IMR-90 (cell line): ENCODE data around the gene PXT1.

Source experiments
- CHD1 ChIP-seq: IDR thresholded peaks from 2 replicates; pipeline ENCODE4 v1.6.1; 2012; ENCODE audit warnings: low read depth, low read length, improper control_type of control experiment
- MAFK ChIP-seq: IDR thresholded peaks from 2 replicates; pipeline ENCODE4 v1.6.1; 2012; ENCODE audit warnings: low read depth, low read length, improper control_type of control experiment
- MXI1 ChIP-seq: IDR thresholded peaks from 2 replicates; pipeline ENCODE4 v1.6.1; 2012; ENCODE audit warnings: low read depth, mild to moderate bottlenecking, low read length, moderate library complexity, borderline replicate concordance
- POLR2A ChIP-seq: IDR thresholded peaks from 2 replicates; pipeline ENCODE4 v1.6.1; 2012; ENCODE audit warnings: mild to moderate bottlenecking, low read depth, low read length
- RAD21 ChIP-seq: IDR thresholded peaks from 2 replicates; pipeline ENCODE4 v1.6.1; 2012; ENCODE audit warnings: low read length, improper control_type of control experiment
- RFX5 ChIP-seq: IDR thresholded peaks from 2 replicates; pipeline ENCODE4 v1.8.0; 2012; ENCODE audit warnings: low read depth, mild to moderate bottlenecking, low read length, moderate library complexity
- TF ChIP-seq, protein P1 (sequence below): conservative IDR thresholded peaks from 2 replicates; pipeline ENCODE4 v1.5.1; 2012; ENCODE audit warnings: mild to moderate bottlenecking, low read depth, low read length, improper control_type of control experiment
- TF ChIP-seq, protein P2 (sequence below): fragments of 150-350 bp; IDR thresholded peaks from 2 replicates; pipeline ENCODE4 v1.6.1; 2017; ENCODE audit warnings: mild to moderate bottlenecking, antibody characterized with exemption, low read length, low read depth

DNA sequence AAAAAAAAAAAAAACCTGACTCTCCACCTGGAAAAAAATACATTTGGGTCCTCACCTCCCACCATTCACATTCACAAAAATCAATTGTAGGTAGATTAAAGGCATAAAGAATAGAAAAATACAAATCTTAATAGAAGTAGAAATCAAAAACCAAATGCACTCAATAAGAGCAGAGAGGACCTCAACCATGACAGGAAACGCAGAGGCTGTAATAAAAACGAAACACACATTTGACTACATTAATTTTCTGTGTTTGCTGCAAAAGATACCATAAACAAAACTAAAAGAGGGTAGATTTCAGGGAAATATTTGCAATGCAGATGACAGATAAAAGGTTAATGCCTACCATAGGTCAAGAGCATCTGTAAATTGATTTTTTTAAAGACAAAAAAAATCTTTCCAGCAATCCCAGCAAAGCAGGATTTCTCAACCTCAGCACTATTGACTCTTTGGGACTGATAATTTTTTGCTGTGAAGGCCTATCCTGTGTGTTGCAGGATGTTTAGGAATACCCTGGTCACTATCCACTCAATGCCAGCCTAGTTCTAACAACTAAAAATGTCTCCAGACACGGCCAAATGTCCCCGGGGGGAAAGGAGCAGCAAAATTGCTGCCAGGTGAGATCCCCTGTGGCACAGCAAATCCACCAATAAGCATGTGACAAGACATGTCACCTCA is 64.3 kb downstream of the PXT1 start:
- TF ChIP-seq, protein P1, sequence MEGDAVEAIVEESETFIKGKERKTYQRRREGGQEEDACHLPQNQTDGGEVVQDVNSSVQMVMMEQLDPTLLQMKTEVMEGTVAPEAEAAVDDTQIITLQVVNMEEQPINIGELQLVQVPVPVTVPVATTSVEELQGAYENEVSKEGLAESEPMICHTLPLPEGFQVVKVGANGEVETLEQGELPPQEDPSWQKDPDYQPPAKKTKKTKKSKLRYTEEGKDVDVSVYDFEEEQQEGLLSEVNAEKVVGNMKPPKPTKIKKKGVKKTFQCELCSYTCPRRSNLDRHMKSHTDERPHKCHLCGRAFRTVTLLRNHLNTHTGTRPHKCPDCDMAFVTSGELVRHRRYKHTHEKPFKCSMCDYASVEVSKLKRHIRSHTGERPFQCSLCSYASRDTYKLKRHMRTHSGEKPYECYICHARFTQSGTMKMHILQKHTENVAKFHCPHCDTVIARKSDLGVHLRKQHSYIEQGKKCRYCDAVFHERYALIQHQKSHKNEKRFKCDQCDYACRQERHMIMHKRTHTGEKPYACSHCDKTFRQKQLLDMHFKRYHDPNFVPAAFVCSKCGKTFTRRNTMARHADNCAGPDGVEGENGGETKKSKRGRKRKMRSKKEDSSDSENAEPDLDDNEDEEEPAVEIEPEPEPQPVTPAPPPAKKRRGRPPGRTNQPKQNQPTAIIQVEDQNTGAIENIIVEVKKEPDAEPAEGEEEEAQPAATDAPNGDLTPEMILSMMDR = no peak
- TF ChIP-seq RFX5 = no peak
- TF ChIP-seq RAD21 = no peak
- TF ChIP-seq MXI1 = no peak
- TF ChIP-seq MAFK = no peak
- TF ChIP-seq POLR2A = no peak
- TF ChIP-seq, protein P2, sequence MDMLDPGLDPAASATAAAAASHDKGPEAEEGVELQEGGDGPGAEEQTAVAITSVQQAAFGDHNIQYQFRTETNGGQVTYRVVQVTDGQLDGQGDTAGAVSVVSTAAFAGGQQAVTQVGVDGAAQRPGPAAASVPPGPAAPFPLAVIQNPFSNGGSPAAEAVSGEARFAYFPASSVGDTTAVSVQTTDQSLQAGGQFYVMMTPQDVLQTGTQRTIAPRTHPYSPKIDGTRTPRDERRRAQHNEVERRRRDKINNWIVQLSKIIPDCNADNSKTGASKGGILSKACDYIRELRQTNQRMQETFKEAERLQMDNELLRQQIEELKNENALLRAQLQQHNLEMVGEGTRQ = no peak
- no peak for TF ChIP-seq CHD1
